GM19035 (cell line): ENCODE results near the gene MAST1.
"Not testable (repeated sequence)": the region's sequence is repeated elsewhere in the genome, so short reads cannot be mapped to it uniquely, and the experiment has no call there.

Experiments used
- ATAC-seq: cut with Tn5 transposase; IDR thresholded peaks from one replicate; pipeline ENCODE4 v1.9.1; 2021; ENCODE audit not compliant: unreplicated experiment

Gene MAST1

DNA sequence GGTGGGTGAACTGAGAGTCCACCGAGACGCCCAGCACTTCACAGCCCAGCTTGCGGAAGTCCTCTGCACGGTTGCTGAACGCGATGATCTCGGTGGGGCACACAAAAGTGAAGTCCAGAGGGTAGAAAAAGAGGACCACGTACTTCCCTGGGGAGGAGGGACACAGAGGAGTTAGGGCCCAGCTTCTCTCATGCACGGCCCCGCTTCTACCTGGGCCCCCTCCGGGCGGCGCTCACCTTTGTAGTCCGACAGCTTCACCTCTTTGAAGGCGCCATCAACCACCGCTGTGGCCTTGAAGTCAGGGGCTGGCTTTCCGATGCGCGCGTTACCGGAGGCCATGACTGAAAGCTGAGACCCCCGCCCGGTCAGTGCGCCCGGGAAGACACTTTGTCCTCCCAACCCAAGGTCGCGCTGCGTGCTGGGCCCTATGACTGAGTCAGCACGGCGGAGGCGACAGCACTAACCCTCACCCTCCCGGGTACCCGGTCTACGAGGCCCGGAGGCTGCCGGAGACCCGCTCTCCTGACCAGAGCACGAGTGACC lies 37.3 kb upstream of the MAST1 start:
- no peak for ATAC-seq

DNA sequence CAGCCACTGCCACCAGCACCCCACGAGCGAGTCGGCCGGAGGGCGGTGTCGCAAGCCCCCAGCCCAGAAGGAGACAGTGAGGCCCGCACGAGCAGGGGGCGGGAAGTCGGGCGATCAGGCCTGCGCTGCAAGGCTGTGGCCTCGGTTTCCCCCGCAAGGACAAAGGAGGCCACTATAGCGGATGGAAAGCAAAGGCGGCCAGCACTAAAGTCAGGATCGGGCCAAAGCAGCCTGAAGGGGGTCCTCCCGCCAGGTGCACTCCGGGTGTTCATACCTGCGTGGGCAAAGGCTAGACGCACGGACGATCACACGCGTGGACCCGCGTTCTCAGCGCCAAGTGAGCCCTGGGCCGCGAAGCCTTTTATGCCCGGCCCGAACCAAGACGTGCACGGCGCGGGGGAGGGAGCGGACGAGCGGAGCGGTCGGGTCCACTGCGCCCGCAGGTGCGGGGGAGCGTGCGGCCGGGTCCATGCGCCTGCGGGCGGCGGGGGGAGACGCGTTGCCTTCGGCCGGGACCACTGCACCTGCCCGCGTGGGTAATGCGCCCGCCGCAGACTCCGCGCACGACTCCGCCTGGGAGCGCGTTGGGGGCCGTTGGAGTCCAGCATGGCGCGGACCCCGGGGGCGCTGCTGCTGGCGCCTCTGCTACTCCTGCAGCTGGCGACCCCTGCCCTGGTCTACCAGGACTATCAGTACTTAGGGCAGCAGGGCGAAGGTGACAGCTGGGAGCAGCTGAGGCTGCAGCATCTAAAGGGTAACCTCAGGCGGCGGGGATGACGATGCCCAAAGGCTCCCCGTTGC lies 36.6 kb upstream of the MAST1 start, which contains the start of the genes PRDX2 and THSD8:
TSS of gene PRDX2 (minus strand) at position 335 of the 801 bp plus-strand sequence. CDS start 539 bp downstream, outside the sequence.
TSS of gene THSD8 (plus strand) at position 604 of the 801 bp plus-strand sequence. CDS start at position 607, 3 bp downstream.
- no peak for ATAC-seq

DNA sequence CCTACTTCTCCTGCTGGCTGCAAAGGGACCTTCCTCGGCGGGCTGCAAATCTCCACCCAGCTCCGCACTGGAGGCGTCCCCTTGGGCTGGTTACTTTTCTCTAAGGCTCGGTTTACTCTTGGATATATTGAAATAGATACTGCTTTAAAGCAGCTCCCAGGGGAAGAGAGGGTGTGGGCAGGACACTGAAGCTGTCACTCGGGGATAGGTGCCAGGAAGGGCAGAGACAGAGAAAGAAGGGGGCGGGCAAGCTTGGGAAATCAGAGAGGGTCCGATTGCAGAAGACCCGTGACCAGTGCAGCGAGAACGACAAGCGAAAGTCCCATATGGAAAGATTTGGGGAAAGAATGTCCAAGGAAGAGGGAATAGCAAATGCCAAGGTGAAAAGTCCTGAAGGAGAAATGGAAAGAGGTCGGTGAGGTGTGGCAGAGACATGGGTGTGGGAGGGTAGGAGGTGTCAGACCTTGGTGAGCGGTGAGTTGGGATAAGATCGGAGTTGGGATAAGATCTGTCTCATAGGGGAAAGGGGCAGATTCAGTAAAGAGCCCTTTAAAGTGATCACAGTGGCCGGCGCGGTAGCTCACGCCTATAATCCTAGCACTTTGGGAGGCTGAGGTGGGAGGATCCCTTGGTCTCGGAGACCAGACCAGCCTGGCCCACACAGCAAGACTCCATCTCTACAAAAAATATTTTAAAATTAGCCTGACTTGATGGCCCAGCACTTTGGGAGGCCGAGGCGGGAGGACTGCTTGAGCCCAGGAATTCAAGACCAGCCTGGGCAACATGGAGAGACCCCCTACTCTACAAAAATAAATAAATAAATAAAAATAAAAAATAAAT lies 35.8 kb upstream of the MAST1 start:
- ATAC-seq: no peak

DNA sequence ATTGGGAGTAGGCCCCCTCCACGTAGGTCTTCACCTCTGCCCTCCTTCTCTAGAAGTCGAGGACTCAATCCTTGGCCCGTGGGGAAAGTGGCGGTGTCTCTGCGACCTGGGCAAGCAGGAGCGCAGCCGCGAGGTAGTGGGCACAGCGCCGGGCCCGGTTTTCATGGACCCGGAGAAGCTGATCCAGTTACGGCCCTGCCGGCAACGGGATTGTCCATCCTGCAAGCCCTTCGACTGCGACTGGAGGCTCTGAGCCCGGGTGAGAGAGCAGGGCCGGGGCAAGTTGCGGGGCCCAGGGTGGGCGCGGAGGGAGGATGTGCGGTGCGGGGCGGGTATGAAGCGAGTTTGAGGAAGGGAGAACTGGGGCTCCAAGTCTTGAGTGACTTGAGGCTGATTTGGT lies 34.3 kb upstream of the MAST1 start:
- no peak for ATAC-seq

DNA sequence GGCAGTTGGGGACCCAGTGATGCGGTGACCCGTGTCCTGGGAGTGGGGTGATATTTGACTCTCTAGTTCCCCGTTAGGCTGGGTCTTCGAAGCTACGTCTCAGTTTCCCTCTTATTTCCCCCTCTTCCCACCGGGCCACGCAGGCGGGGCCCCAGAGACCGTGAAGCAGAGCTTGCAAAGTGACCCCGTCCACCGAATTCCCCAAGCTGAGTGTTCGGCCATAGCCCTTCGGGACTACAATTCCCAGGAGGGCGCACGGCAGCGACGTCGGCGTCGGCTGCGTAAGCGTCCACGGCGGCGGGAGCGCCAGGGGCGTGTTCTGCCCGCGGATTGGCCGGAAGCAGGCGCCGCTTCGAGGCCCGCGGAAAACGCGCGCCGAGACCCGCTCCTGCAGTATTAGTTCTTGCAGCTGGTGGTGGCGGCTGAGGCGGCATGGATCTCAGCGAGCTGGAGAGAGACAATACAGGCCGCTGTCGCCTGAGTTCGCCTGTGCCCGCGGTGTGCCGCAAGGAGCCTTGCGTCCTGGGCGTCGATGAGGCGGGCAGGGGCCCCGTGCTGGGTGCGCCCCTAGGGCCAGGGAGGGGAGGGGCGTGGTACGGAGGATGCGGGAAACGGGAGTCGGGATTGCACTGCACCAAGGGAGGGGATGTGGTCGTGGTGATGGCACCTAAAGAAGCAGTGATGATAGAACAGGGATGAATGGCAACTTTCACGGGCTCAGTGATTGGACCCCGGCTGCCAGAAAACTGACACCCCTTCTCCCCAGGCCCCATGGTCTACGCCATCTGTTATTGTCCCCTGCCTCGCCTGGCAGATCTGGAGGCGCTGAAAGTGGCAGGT lies 31.9 kb upstream of the MAST1 start, which contains the start of gene RNASEH2A:
TSS of gene RNASEH2A (plus strand) at position 343 of the 840 bp plus-strand sequence. CDS start at position 433, 90 bp downstream.
- peak; percentile 77 for ATAC-seq

DNA sequence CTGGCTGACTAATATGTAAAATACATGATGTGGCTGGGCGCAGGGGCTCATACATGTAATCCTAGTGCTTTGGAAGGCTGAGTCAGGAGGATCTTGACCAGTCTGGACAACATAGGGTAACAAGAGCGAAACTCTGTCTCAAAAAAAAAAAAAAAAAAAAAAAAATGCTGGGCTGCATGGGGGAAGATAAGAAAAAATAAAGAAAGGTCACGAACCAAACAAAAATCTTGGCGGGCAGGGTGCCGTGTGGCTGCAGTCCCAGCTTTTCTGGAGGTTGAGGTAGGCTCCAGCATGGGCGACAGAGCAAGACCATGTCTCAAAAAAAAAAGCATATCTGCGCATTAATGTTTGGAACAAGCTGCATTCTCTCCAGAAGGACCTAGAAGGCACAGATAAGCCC lies 23.2 kb upstream of the MAST1 start:
- ATAC-seq: no peak

DNA sequence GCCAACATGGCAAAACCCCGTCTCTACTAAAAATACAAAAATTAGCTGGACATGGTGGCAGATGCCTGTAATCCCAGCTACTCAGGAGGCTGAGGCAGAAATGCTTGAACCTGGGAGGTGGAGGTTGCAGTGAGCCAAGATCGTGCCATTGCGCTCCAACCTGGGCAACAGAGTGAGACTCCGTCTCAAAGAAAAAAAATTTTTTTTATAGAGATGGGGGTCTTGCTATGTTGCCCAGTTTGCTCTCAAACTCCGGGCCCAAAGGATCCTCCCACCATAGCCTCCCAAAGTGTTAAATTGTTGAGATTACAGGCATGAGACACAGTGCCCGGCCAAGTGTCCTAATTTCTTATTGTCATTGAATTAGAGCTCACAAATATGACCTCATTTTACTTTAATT lies 21.1 kb upstream of the MAST1 start:
- not testable (repeated sequence) for ATAC-seq

DNA sequence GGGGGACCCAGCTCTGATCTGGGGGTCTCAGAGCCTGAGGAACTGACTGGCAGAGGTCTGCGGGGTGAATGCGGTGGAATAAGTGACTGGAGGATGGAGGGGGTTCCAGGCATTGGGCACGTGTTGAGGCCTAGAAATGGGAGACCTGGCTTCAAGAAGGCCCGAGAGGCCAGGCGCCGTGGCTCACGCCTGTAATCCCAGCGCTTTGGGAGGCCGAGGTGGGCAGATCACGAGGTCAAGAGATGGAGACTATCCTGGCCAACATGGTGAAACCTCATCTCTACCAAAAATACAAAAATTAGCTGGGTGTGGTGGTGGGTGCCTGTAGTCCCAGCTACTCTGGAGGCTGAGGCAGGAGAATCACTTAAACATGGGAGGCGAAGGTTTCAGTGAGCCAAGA lies 20.5 kb upstream of the MAST1 start:
- not testable (repeated sequence) for ATAC-seq

DNA sequence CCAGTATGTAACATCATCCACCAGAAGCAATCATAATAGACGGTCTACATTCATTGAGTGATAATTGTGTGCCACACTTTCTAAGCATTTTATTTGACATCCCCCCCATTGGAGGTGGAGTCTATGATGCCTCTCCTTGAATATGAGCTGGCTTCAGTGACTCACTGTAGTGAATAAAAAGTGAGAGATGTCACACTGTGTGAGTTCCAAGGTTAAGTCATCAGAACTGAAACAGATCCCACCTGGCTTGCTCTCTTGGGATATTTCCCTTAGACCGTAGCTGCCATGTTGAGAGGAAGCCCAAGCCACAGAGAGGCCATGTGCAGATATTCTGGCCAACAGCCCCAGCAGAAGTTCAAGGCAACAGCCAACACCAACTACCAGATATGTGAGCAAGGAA lies 16.6 kb upstream of the MAST1 start:
- no peak for ATAC-seq

DNA sequence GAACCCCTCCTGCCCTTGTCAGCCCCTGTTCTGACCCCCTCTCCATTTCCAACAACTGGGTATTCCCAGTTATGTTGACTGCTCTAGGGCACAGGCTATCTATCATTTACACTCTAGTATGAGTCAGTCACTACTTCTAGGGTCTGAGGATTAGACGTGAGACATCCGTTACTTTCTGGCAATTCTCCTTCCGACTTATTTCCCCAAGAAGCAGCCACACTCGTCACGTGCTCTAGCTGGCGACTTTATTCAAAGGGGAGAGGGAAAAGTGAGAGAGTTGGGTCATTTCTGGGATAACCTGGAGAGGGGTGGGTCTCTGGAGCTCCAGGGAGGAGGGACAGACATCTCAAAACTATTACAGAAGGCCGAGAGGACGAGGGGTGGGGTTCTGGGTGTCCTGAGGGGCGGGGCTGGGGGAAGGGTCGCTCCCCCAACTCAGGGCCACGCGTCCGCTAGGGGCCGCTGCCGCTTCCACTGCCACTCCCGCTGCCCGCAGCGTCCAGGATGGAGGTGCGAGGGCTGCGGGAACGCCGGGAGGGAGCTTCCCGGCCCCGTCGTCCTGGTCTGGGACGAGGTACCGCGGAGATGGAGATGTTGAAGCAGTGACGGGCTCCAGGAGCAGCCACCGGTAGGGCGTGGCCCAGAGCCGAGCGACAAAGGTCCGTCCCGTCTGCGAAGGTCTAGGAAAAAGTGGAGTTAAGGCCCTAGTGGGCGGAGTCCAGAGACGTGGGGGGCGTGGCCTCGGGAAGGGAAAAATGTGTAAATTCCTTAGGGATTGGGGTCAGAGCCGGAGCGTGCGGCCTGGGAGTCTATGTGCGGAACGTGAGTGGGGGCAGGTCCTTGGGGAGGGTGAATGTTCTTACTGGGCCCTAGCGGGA lies 12.8 kb upstream of the MAST1 start:
- no peak for ATAC-seq

DNA sequence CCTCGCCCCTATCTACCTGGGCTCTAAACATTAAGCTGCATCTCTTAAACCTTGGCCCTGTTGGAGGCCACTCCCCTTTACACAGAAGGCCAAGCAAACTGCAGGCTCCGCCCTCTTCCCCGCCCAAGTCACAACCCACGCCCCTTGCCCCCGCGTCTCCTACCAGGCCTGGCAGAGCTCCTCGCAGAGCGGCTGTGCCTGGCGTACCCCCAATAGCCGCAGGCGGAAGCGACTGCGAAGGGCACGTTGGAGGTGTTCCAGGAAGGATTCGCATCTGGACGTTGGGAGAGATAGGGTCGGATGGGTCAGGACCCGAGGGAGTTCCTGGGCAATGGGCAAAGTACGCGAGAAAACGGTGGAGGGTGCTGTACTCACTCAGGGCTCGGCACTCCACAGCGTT lies 9.8 kb upstream of the MAST1 start:
- no peak for ATAC-seq

DNA sequence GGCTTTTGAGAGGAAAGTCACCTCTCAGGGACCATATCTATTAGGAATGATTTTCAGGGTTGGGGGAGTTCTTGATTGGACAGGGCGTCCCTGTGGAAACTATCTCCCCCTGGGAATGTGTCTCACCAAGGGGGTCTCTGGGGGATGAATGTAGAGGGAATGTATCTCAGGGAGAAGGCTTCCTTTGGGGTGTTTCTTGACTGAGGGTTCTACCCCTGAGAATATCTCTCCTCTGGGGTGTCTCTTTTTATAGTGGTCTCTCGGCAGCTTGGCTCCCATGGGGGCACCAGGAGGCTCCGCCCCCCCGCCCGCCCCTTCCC lies 4.9 kb upstream of the MAST1 start:
- no peak for ATAC-seq

DNA sequence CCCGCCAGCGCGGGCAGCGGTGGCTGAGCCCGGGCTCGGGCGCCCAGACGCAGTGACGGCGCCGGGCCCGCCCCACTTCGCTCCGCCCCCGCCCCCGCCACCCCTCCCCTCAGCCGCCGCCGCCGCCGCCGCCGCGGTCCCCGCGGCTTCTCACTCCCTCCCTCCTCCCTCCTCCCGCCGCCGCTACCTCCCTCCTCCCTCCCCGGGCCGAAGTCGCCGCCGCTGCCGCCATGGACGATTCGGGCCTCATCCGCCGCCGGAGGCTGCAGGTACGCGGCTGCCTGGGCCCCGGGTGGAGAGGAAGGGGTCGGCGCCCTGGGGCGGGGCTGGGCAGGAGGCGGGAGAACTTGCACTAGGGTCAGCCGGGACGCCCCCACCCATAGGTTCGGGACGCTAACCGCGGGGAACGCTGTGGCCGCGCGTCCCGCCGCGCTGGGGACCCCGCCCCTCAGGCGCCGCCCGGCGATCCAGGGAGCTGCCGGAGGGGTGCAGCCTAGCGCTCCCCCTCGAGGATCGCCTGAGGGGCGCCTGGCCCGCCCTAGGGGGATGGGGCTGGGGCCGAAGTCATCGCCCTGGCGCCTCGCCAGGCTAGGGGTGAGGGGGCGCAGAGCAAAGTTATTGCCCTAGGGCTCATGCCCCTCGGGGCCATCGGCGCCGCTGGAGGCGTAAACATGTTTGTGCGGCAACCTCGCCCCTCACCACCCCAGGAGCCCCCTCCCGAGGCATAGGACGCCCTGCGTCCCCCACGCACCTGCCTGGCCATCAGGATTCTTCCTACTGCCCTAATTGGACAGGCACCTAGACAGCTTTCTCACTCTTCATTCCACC lies 4.4 kb upstream of the MAST1 start:
- ATAC-seq: no peak

DNA sequence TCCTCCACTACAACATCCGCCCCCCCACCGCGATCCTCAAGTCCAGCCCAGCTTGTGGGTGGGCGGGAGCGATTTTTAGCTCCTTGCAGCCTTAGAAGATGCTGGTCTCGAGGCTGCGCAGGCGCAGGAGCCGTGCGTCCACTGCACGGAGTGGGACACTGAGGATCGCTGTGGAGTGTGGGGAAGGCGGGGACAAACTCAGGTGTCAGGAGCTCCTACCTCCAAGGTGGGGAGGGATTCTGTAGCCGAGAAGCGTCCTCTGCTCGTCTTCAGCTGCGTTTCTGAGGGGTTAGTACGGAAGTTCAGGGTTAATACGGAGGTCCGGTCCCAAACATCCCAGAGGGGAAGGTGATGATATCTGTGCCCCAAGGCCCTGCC lies 3.8 kb upstream of the MAST1 start, which contains the start of gene RTBDN:
TSS of gene RTBDN (minus strand) at position 14 of the 378 bp plus-strand sequence. CDS start 4,600 bp downstream, outside the sequence.
- ATAC-seq: no peak

DNA sequence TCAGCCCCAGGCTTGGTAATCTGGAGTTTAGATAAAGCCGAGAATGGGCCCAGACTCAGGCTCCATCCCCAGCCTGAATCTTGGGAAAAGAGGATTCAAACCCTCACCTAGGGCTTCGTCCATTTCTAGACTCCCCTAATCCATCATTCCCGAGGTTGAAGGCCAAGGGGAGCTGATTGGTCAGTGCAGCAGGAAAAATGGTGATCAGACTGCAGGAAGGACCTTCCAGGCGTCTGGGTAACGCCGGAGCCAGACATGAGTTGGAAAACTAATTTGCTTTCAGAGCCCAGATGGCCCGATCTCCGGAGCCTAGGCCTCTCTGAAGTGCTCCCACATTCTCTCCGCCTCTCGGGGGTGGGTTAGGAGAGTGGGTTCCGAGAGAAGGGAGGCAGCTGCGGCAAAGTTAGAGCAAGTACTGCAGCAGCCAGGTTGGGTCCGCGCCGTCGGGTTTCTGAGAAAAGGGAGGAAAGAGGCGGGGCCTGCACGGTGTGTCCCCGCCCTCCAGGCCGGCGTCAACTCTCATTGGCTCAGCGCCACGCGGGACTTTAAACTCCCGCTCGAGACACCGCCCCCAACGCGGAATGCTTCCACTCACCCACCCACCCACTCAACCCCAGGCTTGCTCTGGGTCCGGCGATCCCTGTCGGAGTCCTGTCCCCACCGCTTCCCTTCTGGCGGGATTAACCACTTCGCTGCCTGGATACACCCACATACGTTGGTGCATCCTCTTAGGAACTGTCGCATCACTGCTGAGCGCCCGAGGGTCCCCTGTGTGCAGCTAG lies 3.1 kb upstream of the MAST1 start:
- ATAC-seq: no peak

DNA sequence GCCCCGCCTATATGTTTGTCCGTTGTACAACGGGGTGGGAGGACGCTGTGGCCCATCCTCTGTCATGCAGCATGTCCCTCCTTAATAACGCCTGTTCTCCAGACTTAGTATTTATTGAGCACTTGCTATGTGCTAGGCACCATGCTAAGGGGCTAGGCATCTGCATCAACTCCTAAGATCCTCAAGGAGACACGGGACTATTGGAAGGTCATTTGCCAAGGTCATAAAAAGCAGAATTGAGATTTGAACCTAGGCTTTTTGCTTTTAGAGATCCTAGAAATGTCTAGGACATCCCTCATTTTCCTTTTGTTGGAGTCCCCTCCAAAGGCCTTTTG lies 1.8 kb upstream of the MAST1 start:
- no peak for ATAC-seq

DNA sequence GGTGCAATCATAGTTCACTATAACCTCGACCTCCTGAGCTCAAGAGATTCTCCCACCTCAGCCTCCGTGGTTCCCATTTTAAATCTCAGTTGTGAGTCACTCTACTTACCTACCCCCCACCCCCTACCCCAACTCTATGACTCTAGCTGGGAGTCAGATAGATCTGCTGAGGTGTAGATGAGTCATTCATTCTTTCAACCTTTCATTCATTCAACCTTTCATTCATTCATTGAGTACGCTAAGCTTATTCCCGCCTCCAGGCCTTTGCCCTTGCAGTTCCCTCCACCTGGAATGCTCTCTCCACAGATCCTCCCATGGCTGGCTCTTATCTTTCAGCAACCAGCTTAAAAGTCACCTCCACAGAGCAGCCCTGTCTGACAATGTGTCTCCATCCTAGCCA lies 1.1 kb upstream of the MAST1 start:
- ATAC-seq: no peak
